HG02852 (cell line): ENCODE results near the gene PCNX2.
"Not testable (repeated sequence)": the region's sequence is repeated elsewhere in the genome, so short reads cannot be mapped to it uniquely, and the experiment has no call there.

Experiments
- ATAC-seq: cut with Tn5 transposase; IDR thresholded peaks from one replicate; pipeline ENCODE4 v1.9.1; 2021; ENCODE audit warnings: mild to moderate bottlenecking, moderate library complexity; ENCODE audit not compliant: unreplicated experiment

PCNX2 gene

DNA sequence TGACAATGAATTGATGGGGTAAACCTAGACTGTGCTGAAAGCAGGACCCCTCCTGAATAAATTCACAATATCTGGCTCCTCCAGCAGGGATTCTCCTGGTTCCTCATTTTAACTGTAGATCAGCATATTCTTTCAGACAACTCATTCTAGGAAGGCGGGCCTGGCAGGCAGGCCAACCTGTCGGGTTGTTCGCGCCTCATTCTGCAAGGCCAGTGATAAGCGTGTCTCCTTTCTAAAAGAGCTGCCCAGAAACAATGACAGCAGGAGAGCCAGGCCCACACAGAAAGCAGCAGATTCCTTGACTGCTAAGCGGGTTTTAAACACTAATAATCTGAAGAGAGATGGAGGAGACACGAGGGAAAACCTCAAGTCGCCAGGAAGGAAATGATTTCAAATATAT is 275.1 kb downstream of the PCNX2 start:
- no peak for ATAC-seq

DNA sequence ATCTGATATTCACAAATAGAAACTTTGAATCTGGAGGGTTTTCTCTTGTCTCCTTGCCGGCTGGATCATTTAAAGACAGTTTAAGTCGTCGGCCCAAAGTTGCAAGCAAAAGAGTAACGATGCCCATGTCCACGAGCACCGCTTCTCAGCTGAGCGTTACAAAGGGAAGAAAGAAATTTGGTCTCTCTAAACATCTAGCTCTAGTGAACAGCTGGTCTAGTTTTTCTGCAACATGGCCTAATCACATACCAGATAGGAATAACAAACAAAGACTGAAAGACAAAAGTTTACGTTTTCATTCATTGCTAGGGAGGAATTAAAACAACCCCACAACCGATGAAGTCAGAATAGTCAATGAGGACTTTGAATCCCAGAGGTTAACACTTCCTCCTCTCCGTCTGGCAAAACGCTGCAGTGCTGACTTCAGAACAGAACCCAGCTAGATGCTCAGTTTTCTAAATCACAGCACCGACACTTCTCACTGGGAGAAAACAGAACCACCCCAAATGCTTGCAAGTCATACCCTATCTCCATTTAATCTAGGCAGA is 275.7 kb downstream of the PCNX2 start:
- no peak for ATAC-seq

DNA sequence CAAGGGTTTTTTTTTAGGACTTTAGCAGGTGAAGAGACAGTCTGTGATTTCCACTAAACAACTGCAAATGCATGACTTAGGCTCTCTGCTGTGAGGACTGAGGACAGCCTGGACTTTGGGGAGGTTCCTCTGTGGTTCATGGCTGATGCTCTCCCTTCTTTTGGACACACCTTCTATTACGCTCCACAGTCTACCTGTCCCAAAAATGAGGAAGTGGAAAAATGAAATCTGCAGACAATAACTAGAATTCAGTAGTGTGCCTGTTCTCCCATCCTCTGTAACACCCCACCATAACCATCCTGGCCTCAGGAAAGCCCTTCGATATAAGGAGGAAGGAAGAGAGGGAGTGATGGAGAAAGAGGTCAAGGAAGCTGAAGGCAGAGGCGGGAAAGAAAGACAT is 276.4 kb downstream of the PCNX2 start:
- no peak for ATAC-seq

DNA sequence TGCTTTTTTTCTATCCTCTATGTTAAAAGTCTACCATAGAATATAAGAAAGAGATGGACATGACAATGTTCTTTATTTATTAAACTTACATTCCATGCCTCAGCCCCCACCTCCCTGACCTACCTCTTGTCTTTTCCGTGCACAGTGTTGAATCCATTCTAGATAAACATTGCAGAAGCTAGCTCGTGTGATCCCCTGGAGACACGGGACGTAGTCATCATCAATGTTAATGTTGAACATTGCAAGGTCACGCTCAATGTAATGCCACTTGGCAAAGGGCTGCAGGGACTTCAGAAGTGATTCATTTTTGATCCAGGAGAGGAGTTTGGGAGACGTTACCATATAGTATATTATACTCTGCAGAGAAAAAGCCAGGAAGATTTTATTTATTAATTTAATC is 278.7 kb downstream of the PCNX2 start:
- no peak for ATAC-seq

DNA sequence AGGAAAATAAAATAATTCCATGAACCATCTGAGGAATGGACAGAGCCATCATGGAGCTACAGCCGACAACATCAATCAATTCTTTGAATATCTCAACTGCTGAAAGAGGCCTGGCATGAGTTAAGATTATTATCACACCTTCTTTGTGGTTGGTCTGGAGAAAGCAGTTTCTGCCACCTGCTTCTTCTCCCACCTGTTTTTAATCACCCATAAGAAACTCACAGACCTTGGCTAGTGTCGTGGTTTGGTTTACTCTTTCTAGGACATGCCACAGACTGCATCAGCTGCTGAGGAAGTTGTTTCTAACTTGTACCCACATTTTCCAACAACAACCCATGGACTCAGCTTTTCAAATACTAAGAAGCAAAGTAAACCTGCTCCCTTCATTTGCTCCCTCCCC is 279.6 kb downstream of the PCNX2 start:
- ATAC-seq = no peak

DNA sequence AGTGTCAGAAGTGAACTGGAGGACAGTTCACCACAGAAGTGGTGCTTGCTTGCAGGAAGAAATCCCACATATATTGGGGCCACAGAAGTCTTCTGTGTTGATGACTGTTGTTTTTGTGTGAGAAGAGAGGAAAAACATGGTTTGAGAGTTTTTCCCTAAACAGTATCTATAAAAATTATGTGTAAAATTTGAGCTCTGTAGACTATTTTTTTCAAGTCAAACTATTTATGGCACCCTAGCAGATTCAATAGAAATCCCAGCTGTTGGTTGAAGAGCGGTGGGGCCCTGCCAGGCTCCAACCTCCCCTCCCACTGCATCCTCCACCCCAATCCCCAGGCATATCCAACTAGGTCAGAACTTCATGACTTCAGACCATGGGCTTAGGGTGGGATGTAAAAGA is 283.5 kb downstream of the PCNX2 start:
- no peak for ATAC-seq

DNA sequence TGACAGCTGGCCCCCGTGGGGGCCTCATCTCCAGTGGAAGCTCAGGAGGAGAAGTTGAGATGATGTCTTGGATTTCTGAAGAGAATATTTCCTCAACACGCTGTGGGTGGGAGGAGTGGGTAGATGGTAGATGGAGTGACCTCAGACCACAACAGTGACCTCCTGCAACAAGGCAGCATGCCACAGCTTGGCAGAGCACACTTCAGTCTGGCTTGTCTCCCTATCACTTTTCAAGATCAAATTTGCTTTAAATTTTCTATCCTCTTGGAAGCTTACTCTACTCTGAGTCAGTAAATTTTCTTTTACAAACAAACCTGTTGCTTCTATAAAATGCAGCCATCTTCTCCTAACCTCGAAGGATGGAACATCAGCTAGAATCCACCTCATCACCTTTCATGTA is 285.4 kb downstream of the PCNX2 start:
- no peak for ATAC-seq

DNA sequence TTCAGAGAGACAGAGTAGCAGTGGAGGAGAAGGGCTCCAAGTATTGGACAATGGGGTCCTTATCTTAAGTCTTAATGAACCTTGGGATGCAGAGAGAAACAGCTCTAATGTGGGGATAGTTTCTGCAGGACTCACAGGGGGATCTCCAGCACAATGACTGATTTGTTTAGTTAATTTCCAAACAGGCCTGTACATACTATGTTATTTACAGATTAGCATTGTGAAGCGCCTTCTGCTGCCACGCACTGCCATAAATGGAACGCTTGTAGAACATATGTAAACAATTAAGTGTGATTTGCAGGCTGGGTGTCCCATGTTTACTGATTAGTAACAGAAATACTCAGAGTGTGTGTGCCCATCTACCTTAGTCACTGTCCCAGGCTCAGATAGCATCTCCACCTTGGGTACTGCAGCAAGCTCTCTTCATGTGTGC is 289.0 kb downstream of the PCNX2 start:
- no peak for ATAC-seq

DNA sequence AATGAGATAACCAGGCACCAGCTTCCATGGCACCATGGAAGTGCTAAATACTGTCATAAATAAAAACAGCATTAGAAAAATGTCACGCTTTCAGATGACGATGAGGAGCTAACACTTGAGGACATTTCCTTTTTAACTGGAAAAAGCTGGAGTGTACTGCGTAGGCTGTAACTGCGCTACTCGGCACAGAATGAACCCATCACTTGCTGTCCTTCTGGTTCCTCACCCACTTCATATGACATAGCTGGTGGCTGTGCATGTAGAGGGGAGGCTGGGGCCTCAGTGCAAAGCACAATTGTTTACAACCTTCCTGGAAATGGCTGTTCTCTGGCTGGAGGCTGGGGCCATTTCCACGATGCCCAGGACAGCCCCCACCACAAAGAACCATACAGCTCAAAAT is 289.4 kb downstream of the PCNX2 start:
- ATAC-seq = no peak

DNA sequence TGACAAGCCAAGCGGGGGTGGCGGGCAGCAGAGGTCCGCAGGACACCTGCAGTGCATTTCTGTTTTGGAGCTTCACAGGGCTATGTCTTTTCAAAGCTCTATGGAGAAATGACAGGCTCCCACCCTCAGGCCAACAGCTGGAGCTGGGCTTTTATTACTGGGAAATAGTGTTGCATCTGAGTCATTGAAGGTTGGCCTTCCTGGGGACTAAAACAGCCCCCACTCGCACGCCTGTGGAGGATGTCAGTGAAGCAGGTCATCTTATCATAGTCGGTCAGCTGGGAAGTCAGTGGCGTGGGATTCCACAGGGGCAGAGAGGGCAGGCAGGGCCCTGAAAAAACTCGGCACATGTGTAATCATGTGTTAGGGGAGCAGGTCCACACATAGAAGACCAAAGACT is 289.8 kb downstream of the PCNX2 start:
- ATAC-seq = no peak

DNA sequence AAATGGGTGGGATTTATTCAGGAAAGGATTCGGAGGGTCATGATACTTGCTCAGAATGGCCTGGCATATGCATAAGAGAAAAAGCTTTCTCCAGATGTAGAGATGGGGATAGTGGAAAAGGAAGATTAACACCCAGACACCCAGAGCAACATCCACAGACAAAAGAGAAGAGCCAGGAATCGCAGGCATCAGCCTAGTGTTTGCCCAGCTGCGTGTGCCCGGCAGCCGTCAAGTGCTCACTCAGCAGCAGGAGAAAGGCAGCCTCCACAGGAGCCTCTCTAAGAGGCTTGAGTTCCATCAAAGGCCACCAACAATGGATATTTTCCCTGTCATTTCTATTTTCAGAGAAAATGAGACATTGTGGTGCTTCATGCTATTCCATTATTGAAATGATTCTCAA is 290.4 kb downstream of the PCNX2 start:
- no peak for ATAC-seq

DNA sequence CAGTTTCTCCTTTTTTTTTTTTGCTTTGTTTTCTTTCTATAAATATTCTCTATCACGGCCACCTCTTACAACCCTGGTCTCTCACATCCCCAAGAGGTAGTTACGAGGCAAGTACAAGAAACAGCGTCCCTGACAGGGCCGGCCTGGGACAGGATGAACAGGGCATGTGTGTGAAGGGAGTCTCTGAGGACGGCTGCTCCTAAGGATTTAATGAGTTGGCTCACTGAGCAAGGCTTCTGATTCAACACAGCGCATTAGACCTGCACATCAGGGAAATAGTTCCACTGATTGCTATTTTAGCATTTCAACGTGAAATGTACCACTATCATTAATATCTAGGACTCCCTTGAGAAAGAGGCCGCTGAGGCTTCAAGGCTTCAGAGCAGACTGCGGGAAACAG is 291.1 kb downstream of the PCNX2 start:
- ATAC-seq = no peak

DNA sequence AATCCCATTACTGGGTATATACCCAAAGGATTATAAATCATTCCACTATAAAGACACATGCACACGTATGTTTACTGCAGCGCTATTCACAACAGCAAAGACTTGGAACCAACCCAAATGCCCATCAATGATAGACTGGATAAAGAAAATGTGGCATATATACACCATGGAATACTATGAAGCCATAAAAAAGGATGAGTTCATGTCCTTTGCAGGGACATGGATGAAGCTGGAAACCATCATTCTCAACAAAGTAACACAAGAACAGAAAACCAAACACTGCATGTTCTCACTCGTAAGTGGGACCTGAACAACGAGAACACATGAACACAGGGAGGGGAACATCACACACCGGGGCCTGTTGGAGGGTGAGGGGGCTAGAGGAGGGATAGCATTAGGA is 291.9 kb downstream of the PCNX2 start:
- ATAC-seq = not testable (repeated sequence)

DNA sequence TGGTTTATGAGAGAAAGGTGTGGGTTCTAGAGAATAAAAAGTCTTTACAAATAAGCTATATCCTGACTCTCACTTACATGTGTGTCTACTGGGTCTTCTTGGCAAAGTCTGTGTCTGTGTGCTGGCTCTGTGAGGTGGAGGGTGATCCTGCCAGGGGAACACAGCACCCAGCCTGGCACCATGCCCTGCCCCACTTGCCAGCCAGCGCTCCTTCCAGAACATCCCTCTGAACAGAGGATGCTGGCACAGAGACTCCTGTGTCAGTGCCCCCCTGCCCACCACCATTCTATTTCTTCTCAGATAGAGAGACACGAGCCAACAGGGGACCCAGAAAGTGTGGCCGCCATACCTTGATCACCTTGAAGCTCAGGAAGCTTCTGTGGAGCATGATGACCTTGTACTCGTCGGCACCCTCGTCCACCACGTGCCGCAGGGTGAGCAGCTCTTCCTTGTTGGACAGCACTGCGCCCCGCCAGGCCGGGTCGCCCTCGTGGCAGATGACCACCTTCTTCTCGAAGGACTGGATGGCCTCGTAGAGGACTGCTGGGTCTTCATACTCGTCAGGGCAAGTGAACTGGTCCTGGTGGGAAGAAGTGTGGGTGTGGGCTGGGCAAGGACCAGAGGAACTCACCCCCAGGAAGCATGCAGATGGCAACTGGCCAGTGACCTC is 295.4 kb downstream of the PCNX2 start:
- no peak for ATAC-seq

DNA sequence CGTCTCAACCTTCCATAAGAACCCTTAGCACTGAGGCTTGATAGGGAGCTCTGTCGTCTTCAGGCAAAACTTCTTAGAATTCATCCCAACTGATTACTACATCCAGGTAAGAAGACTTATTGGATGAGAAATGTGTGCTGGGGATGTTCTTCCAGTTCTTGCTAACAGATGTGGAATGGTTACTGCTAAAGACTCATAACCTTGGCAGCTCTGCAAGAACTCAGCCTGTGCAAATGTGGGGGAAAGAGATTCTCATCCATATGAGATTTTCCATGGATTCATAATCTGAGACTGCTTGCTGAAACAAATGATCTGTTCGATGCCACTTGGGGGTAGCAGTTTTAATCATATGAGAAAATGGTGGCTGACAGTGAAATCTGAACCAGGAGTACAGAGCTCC is 296.9 kb downstream of the PCNX2 start:
- no peak for ATAC-seq

DNA sequence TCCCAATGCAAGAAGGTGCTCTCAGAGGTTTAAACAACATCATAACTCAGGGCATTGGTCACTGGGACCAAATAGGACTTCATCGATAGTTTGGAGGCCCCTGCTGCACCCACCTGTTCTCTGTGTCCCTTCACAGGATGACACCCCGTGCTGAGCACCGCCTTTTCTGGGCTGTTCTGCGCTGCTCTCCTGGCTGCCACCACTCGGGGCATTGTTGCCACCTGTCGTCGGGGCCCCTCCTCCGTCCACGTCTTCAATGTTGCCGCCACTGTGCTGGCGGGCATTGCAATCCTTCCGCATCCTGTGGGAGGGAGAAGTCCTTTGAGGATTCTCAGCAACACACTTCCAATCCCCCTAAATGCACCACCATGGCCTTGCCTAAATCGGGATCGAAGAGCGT is 297.4 kb downstream of the PCNX2 start:
- no peak for ATAC-seq

DNA sequence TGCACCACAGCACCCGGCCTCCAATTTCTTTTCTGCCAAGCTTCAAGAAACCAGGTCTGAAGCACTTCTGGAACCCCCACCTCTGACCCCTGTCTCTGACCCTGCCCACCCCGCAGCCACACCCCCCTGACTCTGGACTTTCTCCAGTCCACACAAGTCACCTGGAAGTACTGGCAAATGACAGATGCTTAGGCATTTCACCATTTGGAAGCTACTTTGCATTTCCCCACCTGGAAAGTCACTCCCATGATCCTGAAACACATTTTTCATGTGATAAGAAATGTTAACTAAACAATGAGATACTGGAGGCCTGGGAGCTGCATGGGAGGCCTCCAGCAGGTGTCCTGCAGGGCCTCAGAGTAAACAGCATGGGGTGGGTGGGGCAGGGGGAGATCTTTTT is 299.4 kb downstream of the PCNX2 start:
- no peak for ATAC-seq

DNA sequence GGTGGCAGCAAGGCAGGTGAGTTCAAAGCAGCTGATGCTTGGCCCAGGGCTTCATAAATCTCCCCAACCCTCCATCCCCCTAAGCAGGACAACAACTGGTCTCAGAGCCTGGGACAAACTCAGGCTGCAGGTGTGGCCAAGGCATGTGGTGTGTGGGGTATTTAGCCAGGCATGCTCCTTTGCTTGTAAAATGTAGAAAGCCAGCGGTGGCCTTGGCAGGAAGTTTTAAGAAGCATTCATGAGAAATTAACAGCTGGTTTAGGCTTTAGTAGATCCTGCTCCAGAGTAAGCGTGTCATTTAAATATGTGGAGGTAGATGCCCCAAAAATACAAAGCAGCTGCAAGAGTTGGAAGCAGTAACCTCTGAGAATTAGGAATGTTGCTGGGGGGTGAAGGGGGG is 300.3 kb downstream of the PCNX2 start:
- ATAC-seq = no peak

DNA sequence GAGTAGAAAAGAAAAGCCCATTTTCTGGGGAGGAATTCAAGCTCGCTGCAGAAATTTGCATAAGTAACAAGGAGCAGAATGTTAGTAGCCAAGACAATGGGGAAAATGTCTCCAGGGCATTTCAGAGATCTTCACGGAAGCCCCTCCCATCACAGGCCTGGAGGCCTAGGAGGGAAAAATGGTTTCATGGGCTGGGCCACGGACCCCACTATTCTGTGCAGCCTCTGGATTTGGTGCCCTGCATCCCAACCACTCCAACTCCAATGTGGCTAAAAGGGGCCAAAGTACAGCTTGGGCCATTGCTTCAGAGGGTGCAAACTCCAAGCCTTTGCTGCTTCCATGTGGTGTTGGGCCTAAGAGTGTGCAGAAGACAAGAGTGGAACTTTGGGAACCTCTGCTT is 302.0 kb downstream of the PCNX2 start:
- ATAC-seq = no peak

DNA sequence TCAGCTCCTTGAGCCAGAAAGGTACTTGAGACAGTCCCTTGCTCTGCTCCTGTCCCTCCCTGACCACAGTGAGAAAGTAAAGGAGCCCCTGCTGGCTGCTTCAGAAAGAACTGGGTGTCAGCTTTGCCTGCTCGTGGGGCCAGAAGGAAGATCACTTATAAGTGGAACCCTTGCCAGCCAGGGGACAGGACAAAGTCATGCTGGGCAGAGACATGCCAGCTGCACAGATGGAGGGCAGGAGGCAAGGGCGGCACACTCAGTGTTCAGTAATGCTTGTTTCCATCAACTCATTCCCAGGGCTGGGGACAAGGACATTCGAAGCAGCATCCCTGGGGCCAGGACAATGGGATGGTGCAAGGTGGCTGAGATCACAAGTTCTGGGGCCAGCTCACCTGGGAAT is 303.3 kb downstream of the PCNX2 start:
- no peak for ATAC-seq

DNA sequence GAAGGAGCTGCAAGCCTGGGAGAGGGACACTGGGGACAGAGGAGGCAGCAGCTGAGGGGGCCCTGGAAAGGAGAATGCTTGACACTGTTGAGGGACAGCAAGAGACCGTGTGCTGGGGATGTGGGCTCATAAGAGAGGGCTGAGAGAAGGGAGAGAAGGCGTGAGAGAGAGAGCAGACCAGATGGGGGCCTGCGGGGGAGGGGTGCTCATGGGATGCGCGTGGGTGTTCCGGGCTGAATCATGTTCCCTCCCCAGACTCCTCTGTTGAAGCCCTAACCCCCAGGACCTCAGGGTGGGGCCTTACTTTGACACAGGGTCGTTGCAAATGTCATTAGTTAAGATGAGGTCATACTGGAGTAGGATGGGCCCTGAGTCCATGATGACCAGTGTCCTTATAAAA is 304.3 kb downstream of the PCNX2 start:
- no peak for ATAC-seq

DNA sequence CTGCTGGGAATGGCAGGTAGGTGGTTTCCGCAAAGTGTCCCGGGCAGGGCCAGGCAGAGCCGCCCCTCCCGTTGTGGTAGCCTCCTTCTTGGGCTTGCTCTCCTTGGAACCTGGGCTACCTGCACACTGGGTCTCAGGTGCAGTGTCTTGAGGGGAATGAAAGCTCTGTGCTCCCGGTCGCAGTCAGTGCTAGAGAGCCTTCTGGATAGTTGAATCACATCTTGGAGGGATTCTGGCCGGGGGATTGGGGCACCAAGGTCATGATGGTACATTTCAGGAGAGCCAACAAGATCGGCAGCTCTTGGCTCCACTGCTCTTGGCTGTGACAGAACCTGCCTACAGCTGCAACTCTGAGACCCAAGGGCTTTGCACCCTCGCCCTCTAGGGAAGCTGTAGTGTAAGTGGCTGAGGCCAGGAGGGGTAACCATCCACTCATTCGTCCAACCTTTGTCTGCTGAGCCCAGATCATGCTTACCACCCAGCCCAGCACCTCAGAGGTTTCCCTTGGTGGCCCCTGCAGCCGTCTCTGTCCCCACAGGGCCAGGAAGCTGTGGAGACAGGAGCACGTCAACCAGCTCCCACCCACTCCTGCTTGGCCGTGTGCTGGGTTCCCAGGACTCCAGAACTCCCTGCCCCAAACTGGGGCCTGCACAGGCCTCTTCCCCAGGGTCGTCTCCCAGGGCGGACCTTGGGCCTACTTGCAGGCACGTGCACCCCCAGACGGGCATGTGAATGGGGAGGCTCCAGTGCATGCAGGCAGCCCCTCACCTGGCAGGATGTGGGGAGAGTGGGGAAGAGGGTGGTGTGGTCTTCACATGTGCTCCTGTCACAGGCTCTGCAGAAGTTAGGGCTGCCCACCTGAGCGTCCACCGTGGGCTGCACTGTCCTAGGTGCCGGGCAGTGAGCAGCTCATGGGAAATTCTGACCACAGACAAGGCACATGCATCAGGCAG is 305.1 kb downstream of the PCNX2 start:
- ATAC-seq = no peak
